Esophagus muscularis mucosa (tissue), 4 donors: ENCODE data around the gene CX3CR1. TPM values are rescaled to one million over a fixed set of nuclear protein-coding genes. Genes with fewer than 3 reads are reported as not detected.

Experiments
- DNase-seq: peaks from one replicate; pipeline ENCODE4 v3.0.0-alpha.2; 2017; ENCODE audit errors: extremely low spot score
- H3K27ac ChIP-seq, 4 donors: fragments of 200-600 bp; sonication (generic); replicated peaks in 1 of 4; 1 replicate in 3 of 4; 2 replicates in 1 of 4; pipeline ENCODE4 v1.5.1; 2016 to 2019; ENCODE audit warnings: mild to moderate bottlenecking in 1 of 4
- H3K27me3 ChIP-seq, 4 donors: fragments of 200-600 bp; sonication (generic); one replicate each; pipeline versions ENCODE4 v1.5.1 to v1.6.0; 2016 to 2019
- H3K36me3 ChIP-seq, 4 donors: fragments of 200-600 bp; sonication (generic); one replicate each; pipeline ENCODE4 v1.5.1; 2016 to 2019
- H3K4me1 ChIP-seq, 4 donors: fragments of 200-600 bp; sonication (generic); one replicate each; pipeline ENCODE4 v1.5.1; 2016 to 2019
- H3K4me3 ChIP-seq, 4 donors: fragments of 200-600 bp; sonication (generic); 1 replicate in 2 of 4; 2 replicates in 2 of 4; pipeline ENCODE4 v1.5.1; 2016 to 2019; ENCODE audit warnings: mild to moderate bottlenecking in 4 of 4, moderate library complexity in 1 of 4
- H3K9me3 ChIP-seq, 4 donors: fragments of 200-600 bp; sonication (generic); 1 replicate in 3 of 4; 2 replicates in 1 of 4; pipeline ENCODE4 v1.5.1; 2016 to 2019
- EP300 ChIP-seq: sonication (generic); formaldehyde crosslinking; IDR thresholded peaks from one replicate; pipeline ENCODE4 v1.6.1; 2017; ENCODE audit warnings: antibody characterized with exemption
- POLR2A ChIP-seq: fragments of 450-650 bp; IDR thresholded peaks from one replicate; pipeline ENCODE4 v1.6.1; 2017; ENCODE audit warnings: antibody characterized with exemption, moderate library complexity, mild to moderate bottlenecking, low read depth
- POLR2AphosphoS5 ChIP-seq, 2 donors: sonication (generic); formaldehyde crosslinking; IDR thresholded peaks; one replicate each; pipeline ENCODE4 v1.6.1; 2017; ENCODE audit warnings: antibody characterized with exemption in 2 of 2
- WGBS: methylation state at CpG from one replicate; pipeline ENCODE4 v1.1.5; 2018; 5-methylcytosine and 5-hydroxymethylcytosine counted together
- intact Hi-C: fragments of 100-400 bp; cut with DNase I; formaldehyde crosslinking; loops from one replicate; pipeline ENCODE4 v1.15.1; 2023
- total RNA-seq, 4 donors: library from RNA; depleted of rRNA; stranded (reverse); fragments of >200 nt; gene quantifications; one replicate each; pipeline versions ENCODE4 v1.1.0 to v1.2.1, GENCODE V29; 2016
- TF ChIP-seq, protein P1 (sequence below), 3 experiments: fragments of 200-600 bp in 2 of 3; fragments of 450-650 bp in 1 of 3; sonication (generic) in 2 of 3; IDR thresholded peaks; one replicate each; pipeline ENCODE4 v1.5.1; 2017 to 2019; ENCODE audit warnings: antibody characterized with exemption in 3 of 3, mild to moderate bottlenecking in 2 of 3, moderate library complexity in 1 of 3

The CX3CR1 gene
- total RNA-seq, 4 donors from 2014 or later = 0.23 to 0.78 (median 0.46) TPM

- H3K4me3 ChIP-seq = no peak overlapping the region
- H3K27me3 ChIP-seq = no peaks in the 10 kb centered on the region
- H3K36me3 ChIP-seq = no peaks in the 10 kb centered on the region
- no peak overlapping the region for H3K27ac ChIP-seq
- 94% methylated on average over 5 of the region's 5 CpGs for WGBS
- intact Hi-C loops = no loop called here
- H3K9me3 ChIP-seq = no peaks in the 10 kb centered on the region
- TF ChIP-seq POLR2AphosphoS5 (IDR thresholded peaks at IDR 0.05) (no peak), EP300 (no peak), POLR2A (no peak)
- TF ChIP-seq, protein P1, sequence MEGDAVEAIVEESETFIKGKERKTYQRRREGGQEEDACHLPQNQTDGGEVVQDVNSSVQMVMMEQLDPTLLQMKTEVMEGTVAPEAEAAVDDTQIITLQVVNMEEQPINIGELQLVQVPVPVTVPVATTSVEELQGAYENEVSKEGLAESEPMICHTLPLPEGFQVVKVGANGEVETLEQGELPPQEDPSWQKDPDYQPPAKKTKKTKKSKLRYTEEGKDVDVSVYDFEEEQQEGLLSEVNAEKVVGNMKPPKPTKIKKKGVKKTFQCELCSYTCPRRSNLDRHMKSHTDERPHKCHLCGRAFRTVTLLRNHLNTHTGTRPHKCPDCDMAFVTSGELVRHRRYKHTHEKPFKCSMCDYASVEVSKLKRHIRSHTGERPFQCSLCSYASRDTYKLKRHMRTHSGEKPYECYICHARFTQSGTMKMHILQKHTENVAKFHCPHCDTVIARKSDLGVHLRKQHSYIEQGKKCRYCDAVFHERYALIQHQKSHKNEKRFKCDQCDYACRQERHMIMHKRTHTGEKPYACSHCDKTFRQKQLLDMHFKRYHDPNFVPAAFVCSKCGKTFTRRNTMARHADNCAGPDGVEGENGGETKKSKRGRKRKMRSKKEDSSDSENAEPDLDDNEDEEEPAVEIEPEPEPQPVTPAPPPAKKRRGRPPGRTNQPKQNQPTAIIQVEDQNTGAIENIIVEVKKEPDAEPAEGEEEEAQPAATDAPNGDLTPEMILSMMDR (IDR thresholded peaks at IDR 0.05) = no peak
- DNase-seq = no peak
- peaks cover 22 to 41% (median 37%) of the 10 kb centered on the region in 4 donors for H3K4me1 ChIP-seq
These were observed 28.3 kb downstream of the CX3CR1 start for GRCh38 chr3:39251576-39251975.

DNA sequence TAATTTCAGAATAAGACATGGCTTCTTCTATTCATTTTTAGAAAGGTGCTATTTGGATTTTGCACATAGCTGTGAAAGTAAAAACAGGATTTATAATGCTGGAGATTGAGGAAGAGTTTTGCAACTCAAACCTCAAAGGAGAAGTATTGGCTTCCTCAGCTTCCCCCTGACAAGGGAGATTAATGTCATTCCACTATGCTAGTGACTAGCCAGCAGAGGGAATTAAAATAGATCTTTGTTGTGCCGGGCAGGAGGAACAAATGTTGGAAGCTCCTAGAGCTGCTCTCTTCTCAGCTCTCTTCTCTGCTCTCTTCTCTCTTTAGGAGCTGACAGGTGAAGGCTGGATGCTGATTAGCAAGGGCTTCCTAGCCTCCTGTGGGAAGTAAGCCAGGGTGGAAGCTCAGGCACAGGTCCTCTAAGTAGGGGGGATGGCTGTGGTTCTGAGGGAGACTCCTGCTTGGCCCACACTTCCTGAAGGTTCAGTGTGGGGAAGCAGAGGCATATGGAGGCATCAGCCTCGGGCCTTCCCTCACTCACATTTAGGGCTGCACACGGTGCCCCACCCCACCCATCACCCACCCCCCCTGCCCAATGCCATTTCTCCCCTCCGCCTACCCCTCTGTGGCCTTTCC, 29.6 kb downstream of the CX3CR1 start:
- Histone ChIP-seq H3K27ac (peak overlapping the region; percentile 55 to 70 (median 66)), H3K4me3 (no peak overlapping the region), H3K9me3 (no peaks in the 10 kb centered on the region), H3K27me3 (no peaks in the 10 kb centered on the region), H3K4me1 (peaks cover 19 to 35% (median 32%) of the 10 kb centered on the region in 4 donors), H3K36me3 (no peaks in the 10 kb centered on the region)
- TF ChIP-seq EP300 (no peak), POLR2AphosphoS5 (IDR thresholded peaks at IDR 0.05) (peak; percentile 29 to 60), POLR2A (no peak)
- TF ChIP-seq, protein P1 (IDR thresholded peaks at IDR 0.05) = peak in 2 of 3 experiments; percentile 4 to 22
- intact Hi-C loops = no loop called here
- 49% methylated on average over 3 of the region's 4 CpGs for WGBS
- peak; percentile 89 for DNase-seq

DNA sequence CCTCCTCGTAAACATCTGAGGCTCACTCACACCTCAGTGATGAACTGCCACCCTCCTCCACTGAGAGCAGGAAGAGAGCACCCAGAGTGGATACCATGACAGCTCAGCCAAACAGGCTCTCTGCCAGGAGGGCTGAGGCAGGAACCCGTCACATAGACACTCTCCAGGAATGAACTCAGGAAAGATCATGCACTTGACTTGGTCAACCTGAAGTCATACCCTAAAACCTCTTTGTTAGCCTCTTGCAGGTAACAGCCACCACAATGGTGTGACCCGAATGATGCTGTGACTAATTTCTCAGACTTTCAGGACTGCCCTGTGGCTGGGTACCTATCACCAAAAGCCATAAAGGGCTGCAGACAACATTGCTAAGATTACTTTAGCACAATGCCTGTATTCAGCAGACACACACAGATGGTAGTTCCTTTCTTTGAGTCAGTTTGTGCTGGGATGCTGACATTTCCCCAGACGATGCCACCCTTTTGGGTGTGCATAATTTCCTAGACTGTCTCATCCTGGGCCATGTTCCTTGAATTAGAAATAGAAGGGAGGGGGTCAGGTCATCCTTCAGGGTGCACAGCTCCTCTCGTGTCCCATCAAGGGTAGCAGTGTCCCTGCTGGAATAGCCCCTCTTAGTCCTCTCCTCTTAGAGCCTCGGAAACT, 30.3 kb downstream of the CX3CR1 start:
- Histone ChIP-seq H3K9me3 (no peaks in the 10 kb centered on the region), H3K4me1 (peaks cover 14 to 31% (median 27%) of the 10 kb centered on the region in 4 donors), H3K27ac (peak overlapping the region; percentile 55 to 70 (median 66)), H3K4me3 (no peak overlapping the region), H3K27me3 (no peaks in the 10 kb centered on the region), H3K36me3 (no peaks in the 10 kb centered on the region)
- intact Hi-C loops = no loop called here
- TF ChIP-seq POLR2A (no peak), EP300 (no peak), POLR2AphosphoS5 (IDR thresholded peaks at IDR 0.05) (no peak)
- TF ChIP-seq, protein P1 (IDR thresholded peaks at IDR 0.05) = no peak
- DNase-seq = peak; percentile 75
- WGBS = 49% methylated on average over 6 of the region's 6 CpGs

DNA sequence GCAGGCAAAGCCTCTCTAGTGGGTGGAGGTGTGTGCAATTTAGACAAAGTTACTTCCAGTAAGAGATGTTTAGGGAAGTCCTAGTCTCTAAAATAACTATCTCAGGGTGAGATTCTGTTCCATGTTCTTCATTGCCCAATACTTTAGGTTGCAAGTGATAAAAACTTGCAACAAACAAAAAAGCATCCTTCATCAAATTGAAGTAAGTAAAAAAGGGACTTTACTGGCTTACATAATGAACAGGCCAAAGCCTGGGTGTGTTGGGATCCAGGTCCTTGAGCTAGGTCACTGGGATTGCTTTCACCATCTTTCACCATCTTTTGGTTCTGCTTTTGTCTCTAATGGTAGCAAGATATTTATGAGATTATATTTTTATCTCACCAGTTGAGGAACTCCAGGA, 38.3 kb downstream of the CX3CR1 start:
- Histone ChIP-seq H3K27me3 (no peaks in the 10 kb centered on the region), H3K4me1 (no peaks in the 10 kb centered on the region), H3K36me3 (no peaks in the 10 kb centered on the region), H3K4me3 (no peak overlapping the region), H3K9me3 (no peaks in the 10 kb centered on the region), H3K27ac (no peak overlapping the region)
- TF ChIP-seq POLR2AphosphoS5 (IDR thresholded peaks at IDR 0.05) = no peak
- TF ChIP-seq POLR2A = no peak
- no peak for TF ChIP-seq EP300
- TF ChIP-seq, protein P1 (IDR thresholded peaks at IDR 0.05) = no peak
- DNase-seq = no peak
- intact Hi-C loops = no loop called here
